ENCODE results near the gene CIBAR2. TPM values are rescaled to one million over a fixed set of nuclear protein-coding genes. Genes with fewer than 3 reads are reported as not detected.

CIBAR2 gene
- total and polyA plus RNA-seq, 2 experiments from 2014 or later: not detected

DNA sequence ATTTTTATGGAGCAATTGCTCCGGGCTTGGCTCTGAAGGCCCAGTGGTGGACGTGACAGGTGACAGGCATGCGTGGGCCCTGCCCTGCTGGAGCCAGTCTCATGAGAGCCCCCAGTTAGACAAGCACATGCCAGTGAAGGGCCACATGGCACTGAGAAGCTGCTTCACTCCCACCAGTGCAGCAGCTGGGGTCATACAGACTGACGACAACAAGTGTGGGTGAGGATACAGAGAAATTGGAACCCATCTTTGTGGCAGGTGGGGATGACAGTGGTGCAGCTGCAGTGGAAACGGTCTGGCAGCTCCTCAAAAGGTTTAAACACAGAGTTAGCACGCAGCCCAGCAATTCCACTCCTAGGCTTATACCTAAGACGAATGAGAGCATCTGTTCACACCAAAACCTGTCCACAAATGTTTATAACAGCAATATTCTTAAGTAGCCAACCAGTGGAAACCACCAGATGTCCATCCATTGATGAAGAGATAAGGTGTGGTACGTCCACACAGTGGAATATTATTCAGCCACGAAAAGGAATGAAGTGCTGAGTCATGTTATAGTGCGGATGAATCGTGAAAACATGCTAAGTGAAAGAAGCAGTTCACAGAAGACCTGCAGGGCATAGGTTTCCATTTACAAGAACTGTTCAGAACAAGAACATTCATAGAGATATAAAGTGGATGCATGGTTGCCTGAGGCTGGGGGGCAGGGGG is 12.5 kb upstream of the CIBAR2 start:
- no peak for ATAC-seq
- no peak overlapping the region for H3K27ac Mint-ChIP-seq

More for the DNA sequence above, 12.5 kb upstream of the CIBAR2 start:
- Mint-ChIP-seq H3K27me3 (ENCODE audit: insufficient read depth, low read depth, poor library complexity) (peaks cover 15% of the 10 kb centered on the region), H3K9me3 (0 out of 3 replicates have a peak, but pooled peaks cover 5% of the 10 kb centered on the region), H3K4me1 (peaks cover 28% of the 10 kb centered on the region), H3K36me3 (ENCODE audit: low read depth) (0 out of 3 replicates have a peak, but pooled peaks cover 2% of the 10 kb centered on the region), H3K4me3 (no peak overlapping the region)
- TF ChIP-seq JUNB (IDR thresholded peaks at IDR 0.05; ENCODE audit: unreplicated experiment): no peak
- no peak for TF ChIP-seq ZNF114 (CRISPR knock-in tag; IDR thresholded peaks at IDR 0.05)
- no peak for TF ChIP-seq POLR2AphosphoS5 (IDR thresholded peaks at IDR 0.05; ENCODE audit: low read depth)
- TF ChIP-seq STAT1 (IDR thresholded peaks at IDR 0.05; ENCODE audit: unreplicated experiment): no peak
- TF ChIP-seq EZH2 (IDR thresholded peaks at IDR 0.05; ENCODE audit: low read depth, unreplicated experiment): no peak
- TF ChIP-seq, protein P1, sequence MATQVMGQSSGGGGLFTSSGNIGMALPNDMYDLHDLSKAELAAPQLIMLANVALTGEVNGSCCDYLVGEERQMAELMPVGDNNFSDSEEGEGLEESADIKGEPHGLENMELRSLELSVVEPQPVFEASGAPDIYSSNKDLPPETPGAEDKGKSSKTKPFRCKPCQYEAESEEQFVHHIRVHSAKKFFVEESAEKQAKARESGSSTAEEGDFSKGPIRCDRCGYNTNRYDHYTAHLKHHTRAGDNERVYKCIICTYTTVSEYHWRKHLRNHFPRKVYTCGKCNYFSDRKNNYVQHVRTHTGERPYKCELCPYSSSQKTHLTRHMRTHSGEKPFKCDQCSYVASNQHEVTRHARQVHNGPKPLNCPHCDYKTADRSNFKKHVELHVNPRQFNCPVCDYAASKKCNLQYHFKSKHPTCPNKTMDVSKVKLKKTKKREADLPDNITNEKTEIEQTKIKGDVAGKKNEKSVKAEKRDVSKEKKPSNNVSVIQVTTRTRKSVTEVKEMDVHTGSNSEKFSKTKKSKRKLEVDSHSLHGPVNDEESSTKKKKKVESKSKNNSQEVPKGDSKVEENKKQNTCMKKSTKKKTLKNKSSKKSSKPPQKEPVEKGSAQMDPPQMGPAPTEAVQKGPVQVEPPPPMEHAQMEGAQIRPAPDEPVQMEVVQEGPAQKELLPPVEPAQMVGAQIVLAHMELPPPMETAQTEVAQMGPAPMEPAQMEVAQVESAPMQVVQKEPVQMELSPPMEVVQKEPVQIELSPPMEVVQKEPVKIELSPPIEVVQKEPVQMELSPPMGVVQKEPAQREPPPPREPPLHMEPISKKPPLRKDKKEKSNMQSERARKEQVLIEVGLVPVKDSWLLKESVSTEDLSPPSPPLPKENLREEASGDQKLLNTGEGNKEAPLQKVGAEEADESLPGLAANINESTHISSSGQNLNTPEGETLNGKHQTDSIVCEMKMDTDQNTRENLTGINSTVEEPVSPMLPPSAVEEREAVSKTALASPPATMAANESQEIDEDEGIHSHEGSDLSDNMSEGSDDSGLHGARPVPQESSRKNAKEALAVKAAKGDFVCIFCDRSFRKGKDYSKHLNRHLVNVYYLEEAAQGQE (IDR thresholded peaks at IDR 0.05; ENCODE audit: unreplicated experiment): no peak
- no peak for TF ChIP-seq NANOG (IDR thresholded peaks at IDR 0.05; ENCODE audit: borderline replicate concordance)
- TF ChIP-seq, protein P2, sequence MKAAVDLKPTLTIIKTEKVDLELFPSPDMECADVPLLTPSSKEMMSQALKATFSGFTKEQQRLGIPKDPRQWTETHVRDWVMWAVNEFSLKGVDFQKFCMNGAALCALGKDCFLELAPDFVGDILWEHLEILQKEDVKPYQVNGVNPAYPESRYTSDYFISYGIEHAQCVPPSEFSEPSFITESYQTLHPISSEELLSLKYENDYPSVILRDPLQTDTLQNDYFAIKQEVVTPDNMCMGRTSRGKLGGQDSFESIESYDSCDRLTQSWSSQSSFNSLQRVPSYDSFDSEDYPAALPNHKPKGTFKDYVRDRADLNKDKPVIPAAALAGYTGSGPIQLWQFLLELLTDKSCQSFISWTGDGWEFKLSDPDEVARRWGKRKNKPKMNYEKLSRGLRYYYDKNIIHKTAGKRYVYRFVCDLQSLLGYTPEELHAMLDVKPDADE (IDR thresholded peaks at IDR 0.05): no peak
- TF ChIP-seq, protein P3, sequence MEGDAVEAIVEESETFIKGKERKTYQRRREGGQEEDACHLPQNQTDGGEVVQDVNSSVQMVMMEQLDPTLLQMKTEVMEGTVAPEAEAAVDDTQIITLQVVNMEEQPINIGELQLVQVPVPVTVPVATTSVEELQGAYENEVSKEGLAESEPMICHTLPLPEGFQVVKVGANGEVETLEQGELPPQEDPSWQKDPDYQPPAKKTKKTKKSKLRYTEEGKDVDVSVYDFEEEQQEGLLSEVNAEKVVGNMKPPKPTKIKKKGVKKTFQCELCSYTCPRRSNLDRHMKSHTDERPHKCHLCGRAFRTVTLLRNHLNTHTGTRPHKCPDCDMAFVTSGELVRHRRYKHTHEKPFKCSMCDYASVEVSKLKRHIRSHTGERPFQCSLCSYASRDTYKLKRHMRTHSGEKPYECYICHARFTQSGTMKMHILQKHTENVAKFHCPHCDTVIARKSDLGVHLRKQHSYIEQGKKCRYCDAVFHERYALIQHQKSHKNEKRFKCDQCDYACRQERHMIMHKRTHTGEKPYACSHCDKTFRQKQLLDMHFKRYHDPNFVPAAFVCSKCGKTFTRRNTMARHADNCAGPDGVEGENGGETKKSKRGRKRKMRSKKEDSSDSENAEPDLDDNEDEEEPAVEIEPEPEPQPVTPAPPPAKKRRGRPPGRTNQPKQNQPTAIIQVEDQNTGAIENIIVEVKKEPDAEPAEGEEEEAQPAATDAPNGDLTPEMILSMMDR (conservative IDR thresholded peaks at IDR 0.05; ENCODE audit: low read depth in 2 of 2): no peak
- no peak for TF ChIP-seq EZH2phosphoT487 (IDR thresholded peaks at IDR 0.05; ENCODE audit: unreplicated experiment)
- no peak for TF ChIP-seq ZNF331 (CRISPR knock-in tag; IDR thresholded peaks at IDR 0.05; ENCODE audit: low read depth)
- TF ChIP-seq CREB1 (CRISPR knock-in tag; IDR thresholded peaks at IDR 0.05; ENCODE audit: low read depth): no peak
- TF ChIP-seq, protein P4, sequence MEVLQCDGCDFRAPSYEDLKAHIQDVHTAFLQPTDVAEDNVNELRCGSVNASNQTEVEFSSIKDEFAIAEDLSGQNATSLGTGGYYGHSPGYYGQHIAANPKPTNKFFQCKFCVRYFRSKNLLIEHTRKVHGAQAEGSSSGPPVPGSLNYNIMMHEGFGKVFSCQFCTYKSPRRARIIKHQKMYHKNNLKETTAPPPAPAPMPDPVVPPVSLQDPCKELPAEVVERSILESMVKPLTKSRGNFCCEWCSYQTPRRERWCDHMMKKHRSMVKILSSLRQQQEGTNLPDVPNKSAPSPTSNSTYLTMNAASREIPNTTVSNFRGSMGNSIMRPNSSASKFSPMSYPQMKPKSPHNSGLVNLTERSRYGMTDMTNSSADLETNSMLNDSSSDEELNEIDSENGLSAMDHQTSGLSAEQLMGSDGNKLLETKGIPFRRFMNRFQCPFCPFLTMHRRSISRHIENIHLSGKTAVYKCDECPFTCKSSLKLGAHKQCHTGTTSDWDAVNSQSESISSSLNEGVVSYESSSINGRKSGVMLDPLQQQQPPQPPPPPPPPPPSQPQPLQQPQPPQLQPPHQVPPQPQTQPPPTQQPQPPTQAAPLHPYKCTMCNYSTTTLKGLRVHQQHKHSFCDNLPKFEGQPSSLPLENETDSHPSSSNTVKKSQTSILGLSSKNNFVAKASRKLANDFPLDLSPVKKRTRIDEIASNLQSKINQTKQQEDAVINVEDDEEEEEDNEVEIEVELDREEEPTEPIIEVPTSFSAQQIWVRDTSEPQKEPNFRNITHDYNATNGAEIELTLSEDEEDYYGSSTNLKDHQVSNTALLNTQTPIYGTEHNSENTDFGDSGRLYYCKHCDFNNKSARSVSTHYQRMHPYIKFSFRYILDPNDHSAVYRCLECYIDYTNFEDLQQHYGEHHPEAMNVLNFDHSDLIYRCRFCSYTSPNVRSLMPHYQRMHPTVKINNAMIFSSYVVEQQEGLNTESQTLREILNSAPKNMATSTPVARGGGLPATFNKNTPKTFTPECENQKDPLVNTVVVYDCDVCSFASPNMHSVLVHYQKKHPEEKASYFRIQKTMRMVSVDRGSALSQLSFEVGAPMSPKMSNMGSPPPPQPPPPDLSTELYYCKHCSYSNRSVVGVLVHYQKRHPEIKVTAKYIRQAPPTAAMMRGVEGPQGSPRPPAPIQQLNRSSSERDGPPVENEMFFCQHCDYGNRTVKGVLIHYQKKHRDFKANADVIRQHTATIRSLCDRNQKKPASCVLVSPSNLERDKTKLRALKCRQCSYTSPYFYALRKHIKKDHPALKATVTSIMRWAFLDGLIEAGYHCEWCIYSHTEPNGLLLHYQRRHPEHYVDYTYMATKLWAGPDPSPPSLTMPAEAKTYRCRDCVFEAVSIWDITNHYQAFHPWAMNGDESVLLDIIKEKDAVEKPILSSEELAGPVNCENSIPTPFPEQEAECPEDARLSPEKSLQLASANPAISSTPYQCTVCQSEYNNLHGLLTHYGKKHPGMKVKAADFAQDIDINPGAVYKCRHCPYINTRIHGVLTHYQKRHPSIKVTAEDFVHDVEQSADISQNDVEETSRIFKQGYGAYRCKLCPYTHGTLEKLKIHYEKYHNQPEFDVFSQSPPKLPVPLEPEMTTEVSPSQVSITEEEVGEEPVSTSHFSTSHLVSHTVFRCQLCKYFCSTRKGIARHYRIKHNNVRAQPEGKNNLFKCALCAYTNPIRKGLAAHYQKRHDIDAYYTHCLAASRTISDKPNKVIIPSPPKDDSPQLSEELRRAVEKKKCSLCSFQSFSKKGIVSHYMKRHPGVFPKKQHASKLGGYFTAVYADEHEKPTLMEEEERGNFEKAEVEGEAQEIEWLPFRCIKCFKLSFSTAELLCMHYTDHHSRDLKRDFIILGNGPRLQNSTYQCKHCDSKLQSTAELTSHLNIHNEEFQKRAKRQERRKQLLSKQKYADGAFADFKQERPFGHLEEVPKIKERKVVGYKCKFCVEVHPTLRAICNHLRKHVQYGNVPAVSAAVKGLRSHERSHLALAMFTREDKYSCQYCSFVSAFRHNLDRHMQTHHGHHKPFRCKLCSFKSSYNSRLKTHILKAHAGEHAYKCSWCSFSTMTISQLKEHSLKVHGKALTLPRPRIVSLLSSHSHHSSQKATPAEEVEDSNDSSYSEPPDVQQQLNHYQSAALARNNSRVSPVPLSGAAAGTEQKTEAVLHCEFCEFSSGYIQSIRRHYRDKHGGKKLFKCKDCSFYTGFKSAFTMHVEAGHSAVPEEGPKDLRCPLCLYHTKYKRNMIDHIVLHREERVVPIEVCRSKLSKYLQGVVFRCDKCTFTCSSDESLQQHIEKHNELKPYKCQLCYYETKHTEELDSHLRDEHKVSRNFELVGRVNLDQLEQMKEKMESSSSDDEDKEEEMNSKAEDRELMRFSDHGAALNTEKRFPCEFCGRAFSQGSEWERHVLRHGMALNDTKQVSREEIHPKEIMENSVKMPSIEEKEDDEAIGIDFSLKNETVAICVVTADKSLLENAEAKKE (CRISPR knock-in tag; IDR thresholded peaks at IDR 0.05): no peak
- Histone ChIP-seq H3K79me2 (replicated peaks; ENCODE audit: insufficient read depth) (no peaks in the 10 kb centered on the region), H3K9me2 (ENCODE audit: insufficient read depth) (no peaks in the 10 kb centered on the region), H3K36me3 (ENCODE audit: insufficient read depth) (no peaks in the 10 kb centered on the region), H3K27me3 (ENCODE audit: insufficient read depth) (no peaks in the 10 kb centered on the region), H4K20me1 (replicated peaks; ENCODE audit: insufficient read depth) (no peaks in the 10 kb centered on the region), H3K4me1 (ENCODE audit: insufficient read depth) (peaks cover 19% of the 10 kb centered on the region), H3F3A (replicated peaks; ENCODE audit: low read depth) (peaks cover 15% of the 10 kb centered on the region; the same call in 1 of the 2 replicates), H3K4me2 (no peak overlapping the region), H3K27ac (ENCODE audit: low read depth) (no peak overlapping the region), H2AFZ (0 out of 2 replicates have a peak overlapping the region, but pooled peaks have one; percentile 59), H3K4me3 (no peak overlapping the region)
- DNase-seq (ENCODE audit: low spot score): no peak
